ENCODE results near the gene ACD. TPM values are rescaled to one million over a fixed set of nuclear protein-coding genes. Genes with fewer than 3 reads are reported as not detected.
A peak's percentile ranks its signal among the peaks of the same experiment; 100 is the strongest.

Gene ACD
- total and polyA plus RNA-seq, 2 of the 4 experiments (the other 2 are of a cell fraction) = 15.6 to 31.1 TPM

DNA sequence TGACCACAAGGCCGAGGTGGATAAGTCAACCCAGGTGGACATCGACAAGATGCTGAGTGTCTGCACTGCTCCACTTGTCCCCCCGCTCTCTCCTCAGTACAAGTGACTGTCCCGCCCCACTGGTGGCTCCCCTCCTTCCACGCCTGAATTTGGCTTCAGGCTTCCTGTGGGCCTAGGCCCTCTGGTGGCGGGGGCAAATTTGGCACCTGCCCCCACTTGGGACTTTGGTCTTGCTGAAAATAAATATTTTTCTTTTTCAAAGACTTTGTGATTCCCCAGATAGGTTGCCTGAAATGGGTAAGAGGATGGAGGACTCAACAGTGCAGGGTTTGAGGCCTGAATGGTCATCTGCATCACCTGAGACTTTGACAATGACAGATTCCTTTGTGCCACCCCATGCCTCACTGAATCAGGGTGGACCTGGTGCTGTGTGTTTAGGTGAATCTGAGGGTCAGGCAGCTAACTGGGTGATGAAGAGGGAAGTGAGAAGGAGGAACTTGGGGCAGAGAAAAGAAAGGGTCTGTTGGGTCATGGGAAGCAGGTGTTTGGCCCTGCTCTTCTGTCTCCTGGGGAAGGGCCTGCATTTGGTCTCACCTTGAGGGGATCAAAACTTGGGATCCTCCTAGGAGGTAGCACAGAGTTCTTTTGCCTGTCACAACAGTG, 8.6 kb upstream of the ACD start:
- Histone ChIP-seq H3K23ac (ENCODE audit: low read depth, low read length) (no peak overlapping the region), H3K27ac (ENCODE audit: insufficient read depth, low read length) (no peak overlapping the region), H4K91ac (ENCODE audit: insufficient read depth, low read depth, low read length) (no peak overlapping the region), H3K18ac (ENCODE audit: low read depth, low read length) (no peak overlapping the region), H3K9me3 (ENCODE audit: control insufficient read depth, insufficient read depth, low read length) (no peaks in the 10 kb centered on the region), H3K56ac (ENCODE audit: extremely low read depth, insufficient read depth, low read length) (no peak overlapping the region), H3K4me1 (ENCODE audit: control insufficient read depth, insufficient read depth, low read length) (peaks cover 12% of the 10 kb centered on the region), H2AK9ac (replicated peaks; ENCODE audit: low read depth, low read length, poor library complexity) (peak overlapping the region; percentile 66), H2BK5ac (ENCODE audit: low read depth, low read length, poor library complexity, severe bottlenecking) (no peak overlapping the region), H3K9ac (ENCODE audit: low read depth, low read length) (no peak overlapping the region), H4K20me1 (ENCODE audit: insufficient read depth, low read length) (0 out of 2 replicates have a peak, but pooled peaks cover 6% of the 10 kb centered on the region), H3K36me3 (ENCODE audit: control insufficient read depth, insufficient read depth, low read length) (no peaks in the 10 kb centered on the region), H3K27me3 (ENCODE audit: control insufficient read depth, insufficient read depth, low read length) (no peaks in the 10 kb centered on the region), H2AK5ac (ENCODE audit: low read depth, low read length) (no peak overlapping the region), H2BK15ac (ENCODE audit: low read depth, low read length) (no peak overlapping the region), H3K9me1 (ENCODE audit: insufficient read depth, low read length) (no peaks in the 10 kb centered on the region), H2BK20ac (ENCODE audit: low read depth, low read length) (no peak overlapping the region), H2AFZ (replicated peaks; ENCODE audit: low read length, poor library complexity) (no peak overlapping the region), H3K79me1 (ENCODE audit: low read depth in 1 of 2, low read length in 2 of 2) (peaks cover 4 to 17% of the 10 kb centered on the region in 2 experiments; a peak in 3 of 4 replicates), H4K8ac (ENCODE audit: low read depth in 2 of 2, low read length in 2 of 2) (no peak overlapping the region), H4K5ac (ENCODE audit: low read depth, low read length) (no peak overlapping the region), H3K4ac (ENCODE audit: low read depth, low read length) (no peak overlapping the region), H2BK120ac (ENCODE audit: low read depth, low read length) (no peak overlapping the region), H3K14ac (replicated peaks; ENCODE audit: low read depth, low read length) (no peak overlapping the region), H3K4me3 (ENCODE audit: insufficient read depth, low read depth, low read length) (no peak overlapping the region), H3K4me2 (ENCODE audit: low read depth, low read length) (no peak overlapping the region)
- ChIA-PET POLR2A (ENCODE audit: unreplicated experiment) (no interaction called here), CTCF (interaction anchor here (0.8 to 1.9 kb wide), 6 partner anchors 12 to 205 kb away, joined by 3 to 20 read pairs (median 4); partner anchors contain the start of genes CTCF and EDC4)
- dilution Hi-C loops (cut with HindIII; ENCODE audit: low sequenced_read_pairs, unreplicated experiment) = no loop called here
- intact Hi-C loops (cut with micrococcal nuclease) = loop anchor here (1.0 kb wide), 2 partner anchors 106 to 147 kb away; partner anchors contain the start of gene CTCF
- ATAC-seq (ENCODE audit: low read depth) (no peak), DNase-seq (no peak)
- peak; percentile 11; the same call in 1 of the 2 replicates for TF ChIP-seq SMC3 (IDR thresholded peaks at IDR 0.05; ENCODE audit: low read depth, low read length)
- TF ChIP-seq RCOR1 (IDR thresholded peaks at IDR 0.05; ENCODE audit: insufficient replicate concordance, low read length) = no peak
- WGBS, 2 experiments (ENCODE audit: extremely low coverage in 2 of 2, insufficient read length in 1 of 2) = 100% methylated on average over 2 of the region's 6 CpGs; no CpG with 5 or more reads in 1 of the 2 experiments
- no TSS peak for BruUV-seq (replicated peaks)
- in situ Hi-C loops (cut with MboI; ENCODE audit: low sequenced_read_pairs) = loop anchor here (10.0 kb wide), 1 partner anchor 144 kb away; the partner anchor contains the start of gene RIPOR1

All from IMR-90 (cell line).